Neutrophil (primary cell): Measurements from ENCODE around the gene PTCHD1.

Experiments
- H3K27ac ChIP-seq: fragments of 200-600 bp; sonication (generic); 2 replicates; pipeline ENCODE4 v1.5.1; 2016; ENCODE audit warnings: mild to moderate bottlenecking, moderate library complexity
- H3K27me3 ChIP-seq: fragments of 200-600 bp; sonication (generic); 2 replicates; pipeline ENCODE4 v1.6.0; 2016; ENCODE audit warnings: mild to moderate bottlenecking
- H3K36me3 ChIP-seq: fragments of 200-600 bp; sonication (generic); 2 replicates; pipeline ENCODE4 v1.5.1; 2017
- H3K4me1 ChIP-seq, 2 experiments: fragments of 200-600 bp in 1 of 2; sonication (generic) in 1 of 2; 1 replicate in 1 of 2; 2 replicates in 1 of 2; pipeline versions ENCODE4 v1.5.1 to v1.6.1; 2013 to 2016; ENCODE audit warnings: low read depth in 1 of 2, low read length in 1 of 2, mild to moderate bottlenecking in 1 of 2, moderate library complexity in 1 of 2; ENCODE audit not compliant: control insufficient read depth in 1 of 2, insufficient read depth in 1 of 2
- H3K4me3 ChIP-seq, 2 experiments: fragments of 200-600 bp in 1 of 2; sonication (generic) in 1 of 2; 1 replicate in 1 of 2; 2 replicates in 1 of 2; pipeline ENCODE4 v1.5.1; 2013 to 2016; ENCODE audit warnings: low read depth in 1 of 2, low read length in 1 of 2, mild to moderate bottlenecking in 1 of 2, moderate library complexity in 1 of 2
- H3K9me3 ChIP-seq: fragments of 200-600 bp; sonication (generic); 2 replicates; pipeline ENCODE4 v1.5.1; 2016
- CTCF ChIP-seq: fragments of 200-600 bp; sonication (generic); IDR thresholded peaks from 2 replicates; pipeline ENCODE4 v1.5.1; 2016; ENCODE audit warnings: antibody characterized with exemption

PTCHD1 gene

DNA sequence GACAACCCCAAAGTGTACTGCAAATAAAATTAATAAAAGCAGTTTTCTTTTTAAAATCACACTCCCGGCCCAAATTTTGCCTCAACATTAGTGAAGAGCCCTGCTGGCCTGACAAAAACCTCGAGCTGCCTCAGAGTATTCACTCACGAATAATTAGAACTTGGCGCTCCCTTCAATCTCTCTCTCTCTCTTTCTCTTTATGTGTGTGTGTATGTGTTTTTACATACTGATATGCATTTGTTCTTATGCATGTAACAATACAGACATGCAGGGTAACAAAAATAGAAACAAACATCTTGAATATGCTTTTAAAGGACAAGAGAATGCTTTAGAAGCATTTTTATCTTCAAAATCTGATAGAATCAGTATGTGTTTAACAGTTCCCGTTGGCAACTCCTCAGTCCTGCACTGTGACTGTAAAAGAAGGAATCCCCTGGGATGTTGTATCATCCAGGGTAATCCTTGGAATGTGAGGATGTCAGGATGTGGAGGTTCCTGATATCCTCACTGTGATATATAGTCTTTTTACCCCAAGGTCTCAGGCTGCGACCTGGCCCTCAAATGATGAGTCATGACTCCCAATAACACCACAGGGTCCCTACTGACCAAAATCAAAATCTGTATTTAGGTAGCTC is 53.0 kb downstream of the PTCHD1 start:
- Histone ChIP-seq H3K27ac (no peak overlapping the region), H3K4me3 (no peak overlapping the region), H3K9me3 (no peaks in the 10 kb centered on the region), H3K4me1 (no peaks in the 10 kb centered on the region), H3K27me3 (peaks cover 7% of the 10 kb centered on the region), H3K36me3 (no peaks in the 10 kb centered on the region)
- no peak for TF ChIP-seq CTCF

DNA sequence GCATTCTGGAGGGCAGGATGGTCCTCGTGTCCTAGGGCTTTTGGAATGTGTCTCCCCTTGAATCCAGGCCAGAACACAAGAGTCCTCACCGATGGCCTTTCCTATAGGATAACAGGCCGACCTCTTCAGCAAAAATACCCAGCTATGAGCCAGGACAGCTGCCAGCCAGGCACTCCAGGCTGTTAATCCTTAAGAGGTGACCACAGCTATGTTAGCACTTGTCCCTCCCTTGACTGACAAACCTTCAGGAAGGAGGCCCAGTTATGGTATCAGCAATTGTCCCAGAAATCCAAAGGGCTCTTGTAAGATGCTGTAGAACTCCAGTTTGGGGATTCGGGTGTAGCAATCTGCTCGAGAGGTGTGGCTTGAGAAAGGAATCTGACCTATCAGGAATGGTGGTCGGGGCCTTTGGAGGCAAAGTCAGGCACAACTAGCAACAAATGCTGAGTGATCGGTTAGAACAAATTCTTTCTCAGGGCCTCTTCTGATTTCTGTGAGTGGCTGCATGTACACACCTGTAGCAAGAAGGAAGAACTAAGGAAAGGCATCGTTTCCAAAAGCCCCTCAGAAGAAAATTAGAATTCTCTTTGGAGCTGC is 54.6 kb downstream of the PTCHD1 start:
- no peak overlapping the region for H3K4me3 ChIP-seq
- H3K27ac ChIP-seq = no peak overlapping the region
- H3K9me3 ChIP-seq = no peaks in the 10 kb centered on the region
- TF ChIP-seq CTCF = no peak
- H3K4me1 ChIP-seq = no peaks in the 10 kb centered on the region
- no peaks in the 10 kb centered on the region for H3K27me3 ChIP-seq
- no peaks in the 10 kb centered on the region for H3K36me3 ChIP-seq

DNA sequence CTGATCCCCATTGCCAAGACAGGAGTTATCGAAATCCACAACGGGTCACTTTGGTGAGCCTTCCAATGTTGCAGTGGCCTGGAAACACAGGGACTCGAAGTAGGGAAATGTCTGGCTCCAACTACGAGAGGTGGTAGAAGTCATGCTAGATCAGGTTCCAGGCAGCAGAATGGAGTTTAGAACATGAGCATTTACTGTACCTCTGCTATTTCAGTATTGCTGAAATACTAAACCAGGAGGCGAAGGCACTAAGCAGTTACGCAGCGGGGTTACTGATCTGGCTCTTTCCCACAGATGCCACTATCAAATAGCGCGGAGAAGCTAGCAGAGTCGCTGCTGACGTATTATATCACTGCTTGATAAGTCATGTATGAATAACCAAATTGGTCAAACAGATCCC is 56.3 kb downstream of the PTCHD1 start:
- H3K9me3 ChIP-seq = no peaks in the 10 kb centered on the region
- H3K27ac ChIP-seq = no peak overlapping the region
- H3K4me3 ChIP-seq = no peak overlapping the region
- H3K36me3 ChIP-seq = no peaks in the 10 kb centered on the region
- no peaks in the 10 kb centered on the region for H3K27me3 ChIP-seq
- no peaks in the 10 kb centered on the region for H3K4me1 ChIP-seq
- no peak for TF ChIP-seq CTCF

GRCh38 chrX:23392195-23392594 is 57.5 kb downstream of the PTCHD1 start:
- Histone ChIP-seq H3K36me3 (no peaks in the 10 kb centered on the region), H3K9me3 (no peaks in the 10 kb centered on the region), H3K4me1 (no peaks in the 10 kb centered on the region), H3K27ac (no peak overlapping the region), H3K27me3 (no peaks in the 10 kb centered on the region), H3K4me3 (no peak overlapping the region)
- TF ChIP-seq CTCF = no peak

DNA sequence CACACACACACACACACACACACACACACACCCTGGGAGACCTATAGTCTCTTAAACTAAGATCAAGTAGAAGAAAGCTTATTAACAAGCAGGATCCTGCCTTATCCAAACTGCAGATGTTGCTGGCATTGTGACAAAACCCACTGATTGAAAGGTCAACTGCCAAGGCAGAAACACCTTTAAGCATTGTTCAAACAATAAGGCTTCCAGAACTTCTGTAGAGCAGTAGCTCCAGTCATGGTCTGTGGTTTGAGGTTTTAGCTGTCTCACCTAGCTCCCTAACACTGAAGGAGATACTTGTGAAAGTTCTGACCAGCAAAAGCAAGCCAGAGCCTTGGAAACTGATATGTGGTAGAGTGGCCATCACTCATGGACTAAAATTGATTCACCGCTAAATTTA is 59.8 kb downstream of the PTCHD1 start:
- no peaks in the 10 kb centered on the region for H3K27me3 ChIP-seq
- no peak overlapping the region for H3K4me3 ChIP-seq
- H3K9me3 ChIP-seq = no peaks in the 10 kb centered on the region
- H3K36me3 ChIP-seq = no peaks in the 10 kb centered on the region
- no peak for TF ChIP-seq CTCF
- H3K27ac ChIP-seq = no peak overlapping the region
- no peaks in the 10 kb centered on the region for H3K4me1 ChIP-seq
